Stimulated activated naive CD4-positive, alpha-beta T cell (primary cell): ENCODE data around the gene UNC119.

Experiments used
- DNase-seq, 6 experiments: peaks; one replicate each; lab custom pipeline; 2025; lab: John Stamatoyannopoulos, UW

Gene UNC119

DNA sequence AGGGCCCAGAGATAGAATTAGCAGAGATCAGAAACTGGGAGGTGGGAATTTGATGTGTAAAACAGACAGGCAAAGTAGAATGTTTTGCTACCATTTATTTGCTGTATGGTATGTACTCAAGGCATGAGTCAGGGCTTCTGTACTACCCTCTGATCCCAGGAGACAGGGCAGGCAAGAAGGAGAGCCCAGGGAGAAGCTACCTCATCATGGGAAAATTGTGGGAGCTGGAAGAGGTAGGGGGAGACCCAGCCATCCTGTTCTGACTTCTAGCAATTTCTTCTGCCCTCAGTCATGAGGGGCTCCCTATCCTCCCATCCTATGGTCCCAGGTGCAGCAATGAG lies 20.6 kb upstream of the UNC119 start:
- no peak for DNase-seq

DNA sequence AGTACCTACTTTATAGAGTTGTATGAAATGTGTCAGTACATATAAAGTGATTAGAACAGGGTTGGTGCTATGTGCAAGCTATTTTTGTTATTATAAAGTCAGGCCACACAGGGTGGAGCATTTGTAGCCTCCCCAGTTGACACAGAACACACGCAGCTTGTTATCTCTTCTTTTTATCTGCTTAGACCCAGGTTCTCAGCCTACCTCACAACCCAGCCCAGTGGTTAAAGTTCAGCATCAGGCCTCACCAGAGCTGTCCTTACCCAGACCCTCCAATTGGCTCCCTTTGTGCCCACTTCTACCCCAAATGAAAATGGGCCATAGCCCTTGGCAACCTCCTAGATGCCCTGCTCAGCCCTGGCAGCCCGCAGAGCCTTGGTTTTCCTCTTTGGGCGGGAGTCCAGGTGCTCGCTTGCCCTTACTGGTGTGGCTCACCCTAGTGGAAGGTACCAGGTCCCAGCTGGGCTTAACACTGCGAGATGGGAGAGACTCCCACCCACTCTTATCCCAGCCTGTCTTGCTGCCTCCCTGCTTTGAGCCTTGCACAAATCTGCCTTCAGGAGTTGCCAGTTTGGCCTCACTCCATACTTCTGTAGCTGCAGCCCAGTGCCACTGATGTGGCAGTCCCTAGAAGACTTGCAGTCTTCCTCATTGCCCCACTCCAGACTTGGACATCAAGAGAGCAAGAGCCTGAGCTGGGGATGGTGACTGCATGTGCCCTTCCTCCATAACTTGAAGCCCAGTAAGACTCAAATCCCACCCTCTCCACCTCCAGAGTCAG lies 20.0 kb upstream of the UNC119 start:
- DNase-seq, result no peak

DNA sequence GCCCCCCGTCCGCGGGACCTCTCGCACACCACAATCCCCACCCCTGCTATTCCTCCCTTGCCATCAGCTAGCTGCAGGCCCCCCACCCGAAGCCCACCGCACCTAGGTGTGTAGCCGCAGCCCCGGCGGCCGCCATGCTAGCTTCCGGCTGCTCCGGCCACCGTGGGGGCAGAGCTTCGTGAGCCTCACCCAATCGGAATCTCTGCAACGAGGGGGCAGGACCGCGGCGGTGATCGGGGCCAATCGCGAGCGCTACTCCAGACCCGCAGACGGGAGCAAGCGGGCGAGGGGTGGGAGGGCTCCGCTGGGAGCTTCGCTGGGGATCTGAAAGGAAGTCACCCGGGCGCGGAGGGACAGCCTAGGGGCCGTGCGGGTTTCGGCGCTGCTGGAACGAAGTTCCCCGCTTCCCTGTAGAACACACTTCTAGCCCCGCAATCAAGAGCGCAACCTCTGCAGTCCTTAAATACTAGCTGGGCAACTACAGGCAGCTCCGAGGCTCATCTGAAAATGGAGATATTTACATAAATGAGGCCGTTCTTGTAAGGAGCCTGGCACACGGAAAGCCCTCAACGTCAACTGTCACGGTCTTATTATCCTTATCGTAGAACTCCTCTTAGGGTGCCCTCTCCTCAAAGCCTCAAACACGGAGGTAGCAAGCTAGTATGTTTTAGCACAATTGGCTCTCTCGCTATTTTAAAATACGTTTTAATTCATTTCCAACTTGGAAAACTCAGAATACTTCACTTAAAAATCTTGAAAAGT lies 19.1 kb upstream of the UNC119 start, which contains the start of gene PIGS:
TSS of gene PIGS (minus strand) at position 164 of the 762 bp plus-strand sequence. CDS start at position 136, 28 bp downstream.
- peak; percentile 73 to 90 (median 84) for DNase-seq

DNA sequence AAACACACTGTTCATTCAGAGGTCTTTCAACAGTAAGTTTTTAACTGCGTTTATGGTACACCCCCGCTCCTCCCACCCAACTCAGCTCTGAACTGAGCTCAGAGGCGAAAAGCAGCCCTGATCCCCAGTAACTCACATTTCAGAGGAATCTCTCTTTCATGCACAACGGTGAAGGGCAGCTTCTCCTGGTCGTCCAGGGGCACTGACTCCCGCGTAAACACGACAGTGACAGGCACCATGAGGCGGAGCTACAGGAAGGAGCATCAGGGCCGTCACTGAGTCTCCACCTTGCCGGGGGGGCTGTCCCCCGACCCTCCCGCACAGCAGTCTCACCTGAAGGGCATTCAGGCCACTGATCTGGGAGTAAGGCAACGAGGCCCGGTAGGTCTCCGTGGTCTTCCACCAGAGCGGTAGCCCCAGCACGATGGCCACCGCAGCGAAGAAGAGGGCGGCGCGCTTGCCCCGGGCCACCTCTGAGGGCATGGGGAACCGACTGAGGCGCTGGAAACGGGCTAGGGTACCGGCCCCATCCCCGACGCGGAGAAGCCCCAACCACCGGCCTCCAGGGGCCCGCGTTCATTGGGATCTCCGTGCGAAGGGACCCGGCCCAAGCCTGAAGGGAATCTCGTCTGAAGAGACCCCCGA lies 18.4 kb upstream of the UNC119 start:
- peak in 5 of 6 experiments; percentile 21 to 59 (median 53) for DNase-seq

DNA sequence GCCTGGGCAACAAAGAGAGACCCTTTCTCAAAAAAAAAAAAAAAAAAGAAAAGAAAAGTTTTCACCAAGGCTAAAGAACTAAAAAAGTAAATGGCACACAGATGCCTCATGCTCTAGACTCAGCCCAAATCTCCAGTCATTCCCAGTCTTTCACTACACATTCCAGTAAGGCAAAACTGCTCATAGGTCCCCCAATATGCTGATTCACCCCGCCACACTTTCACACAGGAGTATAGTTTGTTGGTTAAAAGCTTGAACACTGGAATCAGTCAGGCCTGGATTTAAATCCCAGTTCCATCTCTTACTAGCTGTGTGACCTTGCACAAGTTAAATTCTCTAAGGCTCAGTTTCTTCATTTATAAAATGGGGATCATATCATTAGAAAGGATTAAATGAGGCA lies 17.0 kb upstream of the UNC119 start:
- no peak for DNase-seq

DNA sequence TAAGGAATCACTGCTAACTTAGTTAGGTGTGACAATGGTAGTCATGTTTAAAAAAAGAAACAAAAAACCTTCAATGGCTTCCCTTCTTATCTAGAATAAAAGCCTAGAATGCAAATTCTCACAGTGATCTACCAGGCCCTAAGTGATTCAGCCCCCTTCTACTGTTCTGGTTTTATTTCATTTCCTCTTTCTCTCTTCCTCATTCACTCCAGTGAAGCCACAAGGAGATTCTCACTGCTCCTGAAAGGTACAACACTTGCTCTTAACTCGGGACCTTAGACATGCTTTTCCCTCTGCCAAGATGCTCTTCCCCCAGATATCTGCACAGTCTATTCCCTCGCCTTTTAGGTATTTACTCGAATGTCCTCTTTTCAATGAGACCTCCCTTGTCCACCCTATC lies 15.2 kb upstream of the UNC119 start:
- DNase-seq, result no peak

DNA sequence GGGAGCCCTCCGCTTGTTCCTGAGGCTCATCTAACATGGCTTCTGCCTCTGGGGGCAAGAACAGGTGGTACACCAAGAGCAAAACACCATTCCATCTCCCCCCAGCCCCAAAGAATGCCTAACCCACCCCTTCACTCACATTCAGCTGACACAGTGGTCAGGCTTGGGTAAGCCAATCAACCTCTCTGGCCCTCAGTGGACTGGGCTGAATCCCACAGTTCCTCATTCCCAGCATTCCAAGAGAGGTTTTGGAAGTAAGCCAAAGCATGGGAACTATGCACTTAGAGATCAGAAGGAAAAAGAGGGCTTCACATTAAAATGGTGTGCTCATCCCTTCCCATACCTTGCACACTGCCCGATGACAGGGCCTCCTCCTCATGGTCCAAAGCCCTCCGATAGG lies 11.1 kb upstream of the UNC119 start:
- no peak for DNase-seq

DNA sequence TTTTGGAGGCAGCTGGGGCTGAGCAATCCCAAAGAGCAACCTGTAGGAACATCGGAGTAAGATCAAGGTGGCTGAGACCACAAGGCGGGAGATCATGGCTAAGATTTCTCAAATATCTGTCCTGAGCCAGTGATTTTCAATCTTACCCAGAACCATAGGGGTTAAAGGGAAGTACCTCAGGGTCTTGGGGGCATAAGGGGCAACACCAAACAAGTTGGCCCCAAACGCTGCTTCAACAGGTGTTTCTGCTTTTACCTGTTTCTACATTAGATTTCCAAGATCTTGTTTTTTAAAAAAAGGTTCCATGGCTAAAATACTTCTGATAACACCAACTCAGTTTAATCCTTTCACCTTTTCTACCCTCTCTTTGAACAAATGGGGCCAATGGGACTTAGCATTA lies 2.6 kb upstream of the UNC119 start:
- no peak for DNase-seq

DNA sequence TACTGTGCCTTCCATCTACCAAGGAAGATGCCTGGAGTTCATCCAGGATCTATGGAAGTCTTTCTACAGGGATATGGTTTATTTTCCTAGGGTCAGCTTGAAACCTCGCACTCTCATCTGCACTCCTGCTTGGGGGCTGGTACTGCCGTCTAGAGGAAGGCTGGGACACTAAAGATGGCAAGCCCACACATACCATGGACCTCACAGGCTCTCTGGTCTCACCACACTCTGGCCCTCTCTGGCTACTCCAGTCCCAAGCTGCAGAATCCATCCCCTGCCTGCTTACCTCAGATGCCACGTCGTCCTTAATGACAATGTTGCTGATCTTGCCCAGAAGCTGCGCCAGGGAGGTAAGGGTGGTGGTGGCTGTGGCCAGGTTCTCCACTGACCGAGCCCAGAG lies 2.1 kb upstream of the UNC119 start:
- DNase-seq, result no peak

DNA sequence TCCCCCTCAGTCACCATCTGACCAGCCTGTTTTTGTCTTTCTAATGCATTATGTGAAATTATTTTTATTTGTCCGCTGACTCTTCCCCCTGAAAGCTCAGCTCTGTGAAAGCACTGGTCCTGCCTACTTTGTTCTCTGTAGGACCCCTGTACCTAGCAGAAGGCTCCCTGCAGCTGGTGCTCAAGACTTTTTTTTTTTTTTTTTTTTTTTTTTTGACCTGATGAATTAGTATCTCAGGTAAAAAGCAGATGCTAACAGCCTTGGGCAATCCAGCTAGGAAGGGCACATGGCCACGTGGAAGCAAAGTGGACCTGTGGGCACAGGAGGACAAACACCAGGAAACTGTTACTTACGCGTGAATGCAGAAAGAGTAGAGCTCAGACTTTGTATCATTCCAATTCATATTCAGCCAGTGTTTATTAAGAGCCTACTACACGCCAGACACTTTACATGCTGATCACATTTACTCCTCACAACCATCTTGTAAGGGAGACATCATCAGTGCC lies 629 bp upstream of the UNC119 start:
- no peak for DNase-seq

DNA sequence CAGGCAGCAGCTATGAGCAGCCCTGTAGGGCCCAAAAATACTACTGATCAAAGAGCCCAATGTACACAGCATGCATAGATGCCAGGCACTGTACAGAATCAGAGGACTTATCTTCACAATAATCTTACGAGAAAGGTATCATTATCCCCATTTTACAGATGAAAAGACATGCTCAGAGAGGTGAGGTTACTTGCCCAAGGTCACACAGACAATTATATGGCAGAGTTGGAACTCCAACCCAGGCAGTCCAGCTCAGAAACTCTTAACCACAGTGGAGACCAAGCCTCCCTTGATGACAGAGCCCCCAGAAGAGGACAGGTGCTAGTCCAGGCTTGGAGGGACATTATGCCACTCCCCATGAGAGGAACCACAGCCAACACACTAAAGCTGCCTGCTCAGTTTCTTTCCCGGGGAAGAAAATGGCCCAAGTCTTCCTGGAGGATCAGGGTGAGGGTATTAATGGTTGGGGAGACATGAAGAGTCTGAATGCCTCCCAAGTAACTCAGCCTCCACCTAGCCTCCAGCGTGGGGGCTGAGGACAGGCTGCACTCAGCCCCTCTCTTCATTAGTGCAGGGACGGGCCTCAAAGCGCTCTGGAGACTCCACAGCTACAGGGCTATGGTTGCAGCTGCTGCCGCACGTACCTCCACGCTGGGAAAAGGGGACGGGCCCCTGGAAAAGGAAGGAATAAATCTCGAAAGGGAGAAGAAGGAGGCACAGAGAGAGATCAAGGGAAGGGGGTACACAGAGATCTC lies 826 bp downstream of the UNC119 start:
- peak in 3 of 6 experiments; percentile 23 to 32 (median 27) for DNase-seq

DNA sequence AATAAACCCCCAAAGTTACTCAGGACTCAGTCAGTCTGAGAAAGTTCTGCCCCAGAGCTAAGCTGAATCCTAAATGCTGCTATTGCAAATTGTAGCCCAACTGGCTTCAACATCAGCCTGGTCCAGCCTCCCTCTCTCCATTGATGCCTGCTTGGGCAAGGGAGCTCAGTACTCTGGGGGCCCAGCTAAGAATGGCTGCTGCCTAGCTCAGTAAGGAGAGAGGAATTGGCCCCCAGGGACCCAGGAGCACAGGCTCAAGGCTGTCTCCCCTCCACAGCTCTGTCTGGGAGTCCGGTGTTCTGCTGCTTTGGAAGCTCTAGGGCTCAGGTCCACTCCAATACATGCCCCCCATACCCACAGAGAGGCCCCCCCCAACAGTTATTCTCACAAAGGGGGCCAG lies 1.6 kb downstream of the UNC119 start:
- DNase-seq, result no peak

DNA sequence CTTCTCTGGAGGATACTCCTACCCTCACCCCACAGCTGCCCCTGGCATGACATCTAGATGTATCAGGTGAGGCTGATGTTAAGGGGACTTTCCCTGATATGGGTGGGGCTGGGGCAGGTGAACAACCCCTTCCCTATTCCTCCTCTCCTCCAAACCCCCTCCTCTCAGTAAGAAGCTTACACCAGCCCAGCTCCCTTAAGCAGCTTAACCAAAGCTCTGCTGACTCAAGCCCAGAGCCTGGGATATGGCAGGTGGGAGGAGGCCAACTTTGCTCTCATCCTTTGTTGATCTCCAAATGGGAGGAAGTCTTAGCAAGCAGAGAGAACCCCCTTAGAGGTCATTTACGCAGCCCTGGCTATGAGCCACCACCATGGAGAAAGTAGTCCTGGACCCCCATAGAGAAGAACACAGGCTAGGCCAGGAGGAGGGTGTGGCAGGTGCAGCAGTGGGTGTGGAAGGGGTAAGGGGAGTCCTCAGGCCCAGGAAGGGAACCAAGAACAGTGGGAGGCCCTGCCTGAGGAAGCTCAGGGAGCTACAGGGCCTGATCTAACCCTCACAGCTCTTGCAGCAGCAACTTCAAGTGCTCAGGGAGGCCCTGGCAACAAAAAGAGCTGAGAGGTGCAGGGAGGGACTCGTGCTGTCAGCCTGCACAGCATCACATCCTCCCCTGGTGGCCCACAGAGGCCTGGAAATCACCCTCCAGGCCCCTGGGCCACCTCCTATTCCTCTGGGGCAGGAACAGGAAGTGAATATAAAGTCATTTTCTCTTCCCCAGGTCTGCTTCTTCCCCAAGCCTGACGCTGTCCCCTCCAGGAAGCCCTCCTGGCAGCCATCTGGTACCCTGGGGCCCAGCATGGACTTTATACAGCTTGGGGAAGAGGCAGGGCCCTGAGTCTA lies 2.9 kb downstream of the UNC119 start:
- peak; percentile 40 to 66 (median 61) for DNase-seq

DNA sequence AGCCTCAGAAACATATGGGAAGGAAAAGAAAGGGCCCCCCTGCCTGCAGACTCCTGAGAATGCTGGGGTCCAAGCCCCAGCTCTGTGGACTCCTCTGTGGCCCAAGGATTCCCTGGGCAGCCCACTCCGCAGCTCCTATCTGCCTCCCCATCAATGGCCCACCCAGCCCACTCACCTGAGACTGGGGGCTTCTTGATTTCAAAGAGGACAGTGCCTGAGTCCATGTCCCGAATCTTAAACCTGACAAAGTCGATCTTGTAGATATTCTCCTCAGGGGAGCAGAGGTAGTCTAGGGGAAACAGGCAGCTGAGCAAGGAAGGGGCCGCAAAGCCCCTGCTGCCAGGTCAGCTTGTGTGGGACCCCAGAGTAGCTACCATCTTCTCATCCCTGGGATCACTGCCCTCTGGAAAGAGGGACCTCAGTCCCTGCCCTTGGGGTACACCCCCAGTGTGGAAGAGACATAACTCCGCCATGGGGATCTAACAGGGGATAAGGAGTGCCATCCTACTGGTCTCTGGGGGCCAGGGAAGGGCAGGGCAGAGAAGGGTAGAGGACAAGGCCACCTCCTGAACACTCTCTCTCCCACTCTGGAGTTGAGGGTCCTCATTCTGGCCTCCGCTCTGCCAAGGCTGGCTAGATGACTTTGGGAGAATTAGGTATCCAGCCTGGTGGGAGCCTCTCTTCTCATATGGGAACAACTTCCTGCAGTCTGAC lies 3.9 kb downstream of the UNC119 start:
- DNase-seq, result no peak

DNA sequence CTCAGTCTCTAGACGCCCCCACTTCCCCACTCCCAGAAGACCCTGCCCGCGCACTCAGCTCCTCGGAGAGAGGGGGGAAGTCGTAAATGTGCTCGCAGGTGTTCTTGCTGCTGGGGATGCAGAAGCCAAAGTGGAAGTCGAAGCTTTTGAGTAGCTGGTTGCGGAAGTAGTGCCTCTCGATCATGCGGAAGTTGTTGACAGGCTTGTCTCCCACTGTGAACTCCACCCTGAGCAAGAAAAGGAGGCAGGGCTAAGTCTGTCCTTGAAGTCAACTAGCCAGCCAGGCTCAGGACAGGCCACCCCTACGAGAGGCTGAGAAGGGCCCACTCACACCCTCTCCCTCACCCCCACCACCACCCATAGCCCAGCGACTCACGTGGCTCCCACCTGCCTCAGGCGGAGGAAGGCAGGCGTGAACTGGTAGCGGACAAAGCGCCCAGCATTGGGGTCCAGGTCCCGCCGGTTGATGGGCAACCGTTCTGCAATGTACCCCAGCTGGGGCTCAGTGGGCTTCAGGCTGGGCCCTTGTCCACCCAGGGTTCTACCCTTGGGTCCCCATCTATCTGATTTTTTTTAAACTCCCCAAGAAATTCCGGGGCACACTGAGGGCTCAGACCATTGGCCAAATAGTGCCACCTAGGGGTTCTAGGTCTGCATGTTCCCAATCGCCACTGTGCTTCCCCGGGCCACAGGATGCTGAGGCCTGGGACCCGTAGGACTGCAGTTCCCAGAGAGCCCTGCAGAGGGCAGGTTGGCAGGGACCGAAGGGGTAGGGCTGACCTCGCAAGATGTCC lies 4.6 kb downstream of the UNC119 start:
- peak; percentile 16 to 45 (median 26) for DNase-seq

DNA sequence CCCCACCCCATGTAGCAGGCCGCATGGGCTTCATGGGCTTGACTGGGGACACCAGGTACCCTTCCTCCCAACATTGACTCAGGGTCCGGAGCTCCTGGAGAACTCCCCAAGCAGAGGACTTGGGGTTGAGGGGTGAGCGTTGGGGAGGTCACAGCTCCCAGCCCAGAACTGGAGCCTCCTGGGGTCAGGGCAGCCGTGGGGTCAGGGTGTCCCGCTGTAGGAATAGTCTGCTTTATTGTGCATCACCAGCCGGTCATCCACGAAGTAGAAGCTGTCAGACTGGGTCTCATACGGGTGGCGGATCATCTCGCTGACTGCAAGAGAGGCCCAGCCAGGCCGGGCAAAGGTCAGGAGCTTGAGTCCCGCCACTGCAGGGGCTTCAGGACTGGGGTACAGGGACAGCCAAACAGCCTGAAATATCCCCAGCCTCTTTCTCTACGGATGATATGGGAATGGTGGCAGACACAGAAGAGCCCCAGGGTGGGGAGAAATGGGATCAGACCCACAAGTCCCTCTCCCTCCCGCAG lies 5.3 kb downstream of the UNC119 start:
- DNase-seq, result no peak

DNA sequence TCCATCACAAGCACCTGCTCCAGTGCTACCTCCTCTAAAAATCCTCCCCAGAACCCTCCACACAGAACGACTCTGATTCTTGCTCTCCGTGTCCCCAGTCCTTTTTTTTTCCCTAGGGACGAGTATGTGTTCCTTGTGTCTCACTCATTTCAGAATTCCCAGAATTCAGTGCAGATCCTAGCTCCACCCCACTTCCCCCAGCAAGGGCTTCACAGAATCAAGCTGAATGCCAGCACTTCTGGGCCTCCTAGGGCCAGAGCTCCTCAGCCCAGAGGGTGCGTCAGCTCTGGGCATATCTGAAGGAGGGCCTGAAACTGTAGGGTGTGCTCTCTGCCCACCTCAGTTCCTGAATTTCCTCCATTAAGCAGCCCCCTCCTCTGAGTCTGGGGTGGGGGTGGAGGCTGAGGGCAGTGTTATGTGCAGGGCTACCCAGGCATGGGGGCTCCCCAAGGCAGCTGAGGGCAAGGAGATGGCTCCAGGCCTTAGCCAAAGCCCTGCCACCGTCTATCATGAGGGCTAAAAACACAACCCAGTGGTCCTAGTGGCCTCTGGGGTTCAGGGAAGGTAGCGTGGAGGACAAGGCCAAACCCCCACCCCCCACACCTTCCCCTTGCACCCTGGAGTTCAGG lies 6.5 kb downstream of the UNC119 start:
- DNase-seq, result no peak

DNA sequence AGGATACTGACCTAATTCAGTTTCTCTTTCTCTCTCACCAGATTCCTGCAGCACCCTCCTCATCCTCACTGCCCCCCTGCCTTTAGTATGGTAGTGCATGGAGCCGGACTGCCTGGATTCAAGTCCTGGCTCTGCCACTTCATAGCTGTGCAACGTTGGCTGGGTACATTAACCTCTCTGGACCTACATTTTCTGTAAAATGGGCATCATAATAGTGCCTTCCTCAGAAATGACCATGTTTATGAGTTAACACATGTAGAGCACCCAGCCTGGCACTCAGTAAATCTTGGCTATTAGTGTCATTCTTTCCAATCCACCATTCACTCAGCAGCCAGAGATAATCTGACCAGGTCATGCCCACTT lies 7.3 kb downstream of the UNC119 start:
- DNase-seq, result no peak
